GM12801 (cell line): ENCODE measurements around the gene USP54.

ENCODE experiments used
- CTCF ChIP-seq: IDR thresholded peaks from one replicate; pipeline ENCODE4 v1.5.1; 2011; ENCODE audit warnings: control low read depth; ENCODE audit not compliant: insufficient read length; ENCODE audit errors: extremely low read depth

Gene USP54

GRCh38 chr10:73478636-73479035 is 112.5 kb downstream of the USP54 start:
- TF ChIP-seq CTCF = no peak

GRCh38 chr10:73471226-73471625 is 119.9 kb downstream of the USP54 start:
- TF ChIP-seq CTCF = no peak

GRCh38 chr10:73469579-73469978 is 121.6 kb downstream of the USP54 start:
- no peak for TF ChIP-seq CTCF

- TF ChIP-seq CTCF = no peak
These were observed 123.9 kb downstream of the USP54 start for GRCh38 chr10:73467206-73467605.

GRCh38 chr10:73465978-73466726 is 125.0 kb downstream of the USP54 start:
- no peak for TF ChIP-seq CTCF

GRCh38 chr10:73460897-73461296 is 130.2 kb downstream of the USP54 start:
- TF ChIP-seq CTCF = no peak

- no peak for TF ChIP-seq CTCF
These were observed 131.3 kb downstream of the USP54 start for GRCh38 chr10:73459683-73460314.
